HG03175 (cell line): Measurements from ENCODE around the gene OR4E2.
"Not testable (repeated sequence)": the region's sequence is repeated elsewhere in the genome, so short reads cannot be mapped to it uniquely, and the experiment has no call there.

Source experiments
- ATAC-seq: cut with Tn5 transposase; IDR thresholded peaks from one replicate; pipeline ENCODE4 v1.9.1; 2021; ENCODE audit warnings: mild to moderate bottlenecking, moderate library complexity; ENCODE audit not compliant: unreplicated experiment

Gene OR4E2

GRCh38 chr14:21694425-21694824 is 40.8 kb downstream of the OR4E2 start:
- no peak for ATAC-seq

- ATAC-seq, result not testable (repeated sequence)
These were observed 44.0 kb downstream of the OR4E2 start for GRCh38 chr14:21697662-21698061.

DNA sequence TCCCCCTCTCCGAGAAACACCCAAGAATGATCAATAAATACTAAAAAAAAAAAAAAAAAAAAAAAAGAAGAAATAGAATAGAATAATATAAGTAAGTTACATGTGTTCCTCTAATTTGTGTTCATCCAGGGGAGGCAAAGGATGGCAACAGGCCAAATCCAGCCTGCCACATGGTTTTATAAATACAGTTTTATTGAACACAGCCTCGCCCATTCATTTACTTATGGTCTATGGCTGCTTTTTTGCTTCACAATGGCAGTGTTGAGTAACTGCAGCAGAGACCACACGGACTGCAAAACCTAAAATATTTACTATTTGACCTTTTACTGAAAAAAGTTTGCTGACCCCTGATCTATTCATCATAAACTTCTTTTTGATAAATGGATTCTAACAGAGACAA is 44.9 kb downstream of the OR4E2 start:
- ATAC-seq, result not testable (repeated sequence)

DNA sequence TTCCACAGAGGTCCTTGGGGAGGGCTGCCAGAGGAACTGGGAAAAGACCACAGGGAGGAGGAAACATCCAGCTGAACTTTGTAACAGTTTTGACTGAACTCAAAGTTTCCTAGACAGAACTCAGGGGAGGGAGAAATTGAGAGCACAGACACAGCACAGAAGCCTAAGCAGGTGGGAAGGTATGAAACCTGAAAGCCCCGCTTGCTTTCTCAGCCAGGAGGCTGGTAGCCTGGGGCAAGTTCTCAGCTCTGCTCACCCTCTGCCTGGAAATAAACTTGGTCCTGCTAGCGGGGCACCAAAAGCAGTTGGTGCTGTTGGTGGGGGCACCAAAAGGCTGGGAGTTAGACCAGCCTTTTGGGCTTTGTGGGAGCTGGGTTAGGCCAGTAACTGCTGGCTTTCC is 45.9 kb downstream of the OR4E2 start:
- ATAC-seq, result no peak

DNA sequence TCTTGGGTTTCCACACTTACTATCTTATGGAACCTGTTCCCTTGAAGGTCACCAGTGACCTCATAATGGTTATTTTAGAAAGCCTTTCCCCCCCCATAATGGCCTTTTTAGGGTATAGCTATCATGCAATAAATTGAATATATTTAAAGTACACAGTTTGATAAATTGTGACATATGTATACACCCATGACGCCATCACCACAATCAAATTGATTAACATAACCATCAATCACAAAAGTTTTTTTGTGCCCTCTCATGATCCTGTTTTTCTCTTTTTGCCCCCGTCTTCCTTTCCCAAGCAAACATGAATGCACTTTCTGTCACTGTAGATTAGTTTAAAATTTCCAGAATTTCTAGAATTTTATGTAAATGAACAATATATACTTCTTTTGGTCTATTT is 48.7 kb downstream of the OR4E2 start:
- no peak for ATAC-seq

GRCh38 chr14:21703357-21704326 is 50.0 kb downstream of the OR4E2 start:
- no peak for ATAC-seq

- ATAC-seq, result no peak
These were observed 50.7 kb downstream of the OR4E2 start for GRCh38 chr14:21704338-21704737.

GRCh38 chr14:21711360-21711961 is 57.8 kb downstream of the OR4E2 start:
- peak; percentile 62 for ATAC-seq

DNA sequence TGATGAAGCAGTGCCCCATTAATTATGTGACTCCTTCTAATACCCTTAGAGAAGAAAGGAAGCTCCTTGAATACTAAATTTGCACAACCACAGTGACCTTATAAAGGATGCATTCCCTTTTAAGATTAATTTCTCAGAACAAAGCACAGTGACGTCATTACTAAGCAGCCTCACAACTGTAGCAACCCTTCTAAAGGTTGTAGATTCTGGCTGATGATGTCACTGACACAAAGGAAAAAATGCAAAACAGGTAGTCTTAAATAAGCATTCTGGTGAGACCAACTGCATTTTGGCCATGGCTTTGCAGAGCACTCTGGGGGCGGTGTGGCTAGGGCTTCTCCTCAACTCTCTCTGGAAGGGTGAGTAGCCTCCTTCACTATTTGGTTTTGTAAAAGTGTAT is 58.4 kb downstream of the OR4E2 start:
- ATAC-seq, result no peak

DNA sequence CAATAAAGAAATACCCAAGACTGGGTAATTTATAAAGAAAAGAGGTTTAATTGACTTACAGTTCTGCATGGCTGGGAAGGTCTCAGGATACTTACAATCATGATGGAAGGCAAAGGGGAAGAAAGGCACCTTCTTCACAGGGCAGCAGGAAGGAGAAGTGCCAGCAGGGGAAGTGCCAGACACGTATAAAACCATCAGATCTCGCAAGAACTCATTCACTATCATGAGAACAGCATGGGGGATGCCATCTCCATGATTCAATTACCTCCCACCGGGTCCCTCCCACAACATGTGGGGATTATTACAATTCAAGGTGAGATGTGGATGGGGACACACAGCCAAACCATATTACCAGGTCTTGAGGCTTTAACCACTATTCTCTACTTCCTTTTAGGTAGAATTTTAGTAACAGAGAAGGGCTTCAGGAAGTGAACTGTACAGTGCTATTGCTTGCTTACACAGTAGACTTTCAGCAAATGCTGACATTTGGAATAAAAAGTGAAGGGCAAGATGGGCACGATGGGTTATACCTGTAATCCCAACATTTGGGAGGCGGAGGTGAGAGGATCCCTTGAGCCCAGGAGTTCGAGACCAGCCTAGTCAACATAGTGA is 60.8 kb downstream of the OR4E2 start:
- no peak for ATAC-seq
